HG03045 (cell line): ENCODE measurements around the gene C17orf113.

Experiments used
- ATAC-seq: cut with Tn5 transposase; IDR thresholded peaks from one replicate; pipeline ENCODE4 v1.9.1; 2021; ENCODE audit warnings: mild to moderate bottlenecking, moderate library complexity; ENCODE audit not compliant: unreplicated experiment

Gene C17orf113

DNA sequence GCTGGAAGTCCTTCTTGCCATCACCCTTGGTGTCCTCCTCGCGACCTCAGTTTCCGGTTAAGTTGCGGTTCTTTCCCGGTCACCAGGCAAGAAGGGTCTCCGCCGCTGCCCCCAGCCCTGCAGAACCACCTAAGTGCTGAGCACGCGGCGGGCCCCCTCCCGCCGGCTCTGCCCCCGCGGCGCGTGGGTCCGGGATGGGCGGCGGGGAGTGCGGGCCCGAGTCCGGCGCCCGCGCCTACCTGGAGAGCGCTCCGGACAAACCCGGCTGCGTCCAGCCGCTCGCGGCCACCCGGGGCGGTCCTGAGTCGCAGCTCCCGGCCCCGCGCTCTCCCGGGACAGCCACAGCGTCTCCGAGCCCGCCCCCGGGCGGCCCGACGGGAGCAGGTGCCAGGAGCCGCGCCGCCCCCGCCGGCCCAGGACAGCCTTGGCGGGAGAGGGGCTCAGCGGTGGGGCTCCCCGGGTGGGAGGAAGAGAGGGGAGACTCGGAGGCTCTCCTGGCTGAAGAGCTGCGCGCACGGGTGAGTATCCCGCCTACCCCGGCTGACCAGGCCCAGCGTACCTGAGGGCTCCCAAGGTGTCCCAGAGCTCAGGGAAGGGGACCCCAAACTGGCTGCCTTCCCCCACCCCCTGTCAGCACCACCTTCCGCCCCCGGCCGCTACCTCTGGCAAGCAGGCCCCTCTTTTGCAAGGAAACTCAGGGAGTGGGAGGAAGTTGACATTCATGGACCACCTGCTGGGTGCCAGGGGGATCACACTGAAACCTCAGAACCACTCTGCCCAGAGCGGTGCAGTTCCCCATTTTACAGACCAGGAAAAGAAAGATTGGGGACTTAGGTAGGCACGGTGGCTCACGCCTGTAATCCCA lies 22.2 kb upstream of the C17orf113 start:
- no peak for ATAC-seq

DNA sequence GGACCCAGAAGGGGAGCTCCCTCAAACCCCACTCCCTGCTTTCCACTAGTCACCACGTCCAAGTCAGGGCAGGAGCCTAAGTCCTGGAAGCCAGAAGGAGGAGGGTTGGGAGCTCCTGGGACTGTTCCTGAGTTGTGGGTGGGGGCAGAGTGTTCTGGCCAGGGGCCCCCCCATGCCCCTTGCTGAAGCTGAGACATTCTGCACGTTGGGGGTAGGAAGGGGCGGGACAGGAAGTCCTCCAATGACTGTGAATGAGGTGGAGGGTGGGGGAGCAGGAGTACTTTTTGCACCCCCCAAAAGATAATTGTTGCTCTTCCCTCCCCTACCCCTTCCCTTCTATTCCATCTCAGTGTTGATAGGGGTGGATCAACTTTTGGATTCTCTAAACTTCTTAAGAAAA lies 21.4 kb upstream of the C17orf113 start:
- no peak for ATAC-seq

DNA sequence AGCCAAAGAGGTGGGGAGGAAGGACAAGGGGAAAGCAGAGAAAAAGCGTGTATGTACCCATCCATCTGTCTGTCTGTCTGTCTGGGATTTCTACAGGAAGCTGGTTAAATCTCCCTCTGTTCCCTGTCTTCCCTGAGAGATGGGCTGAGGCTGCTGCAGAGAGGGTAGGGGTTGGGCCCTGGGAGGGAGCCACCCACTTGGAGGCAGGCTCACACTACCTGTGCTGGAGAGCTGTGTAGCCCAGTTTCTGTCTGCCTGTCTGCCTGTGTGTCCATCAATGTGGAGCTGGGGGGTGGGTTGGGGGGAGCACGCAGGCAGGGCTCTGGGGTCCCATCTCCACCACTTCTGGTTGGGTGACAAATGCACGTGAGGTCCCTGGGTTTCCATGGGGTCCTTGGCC lies 18.6 kb upstream of the C17orf113 start:
- ATAC-seq: no peak

DNA sequence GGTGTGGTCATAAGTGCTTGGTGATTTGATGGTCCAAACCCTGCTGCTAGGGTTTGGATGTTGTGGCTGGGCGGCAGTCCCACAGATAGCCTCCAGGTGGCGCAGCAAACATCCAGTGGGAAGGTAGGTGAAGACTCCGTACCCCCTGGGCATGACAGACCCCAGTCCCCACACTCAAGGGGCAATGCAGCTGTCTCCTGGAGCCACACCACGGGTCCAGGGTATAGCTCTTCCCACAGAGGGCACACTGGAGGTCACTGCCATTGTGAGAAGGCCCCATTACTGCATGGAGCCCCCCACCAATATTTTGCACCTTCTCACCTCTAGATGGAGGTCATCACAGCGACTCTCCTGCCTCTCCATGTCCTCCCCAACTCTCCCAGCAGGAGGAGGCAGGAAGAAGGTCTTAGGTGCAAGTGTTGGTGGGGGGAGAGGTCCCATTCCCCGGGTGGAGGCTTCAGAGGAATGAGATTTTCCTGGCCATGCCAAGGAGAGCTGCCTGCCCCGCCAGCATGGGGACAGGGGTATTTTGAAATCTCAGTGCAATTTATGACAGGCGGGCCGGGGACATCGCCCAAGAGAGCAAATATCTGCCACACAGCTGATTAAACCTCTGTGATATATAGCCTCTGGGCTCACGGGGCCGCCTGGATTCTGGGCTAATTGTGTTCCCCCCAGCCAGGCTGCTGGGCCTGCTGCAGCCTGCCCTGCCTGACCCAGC lies 17.1 kb upstream of the C17orf113 start:
- ATAC-seq: no peak

DNA sequence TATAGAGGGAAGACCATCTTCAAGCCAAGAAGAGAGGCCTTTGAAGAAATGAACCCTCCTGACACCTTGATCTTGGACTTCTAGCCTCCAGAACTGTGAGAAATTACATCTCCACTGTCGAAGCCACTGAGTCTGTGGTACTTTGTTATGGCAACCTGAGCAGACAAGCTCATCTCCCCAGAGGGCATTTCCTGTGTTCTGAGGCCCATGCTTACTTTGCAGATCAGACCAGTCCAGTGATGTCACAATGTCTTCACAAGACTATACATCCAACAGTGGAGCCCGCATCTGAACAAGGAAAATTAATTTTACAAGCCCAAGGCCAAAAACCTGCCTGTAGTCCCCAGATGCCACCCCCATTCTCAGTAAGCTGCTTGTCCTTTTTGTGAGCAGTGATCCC lies 14.8 kb upstream of the C17orf113 start:
- no peak for ATAC-seq

DNA sequence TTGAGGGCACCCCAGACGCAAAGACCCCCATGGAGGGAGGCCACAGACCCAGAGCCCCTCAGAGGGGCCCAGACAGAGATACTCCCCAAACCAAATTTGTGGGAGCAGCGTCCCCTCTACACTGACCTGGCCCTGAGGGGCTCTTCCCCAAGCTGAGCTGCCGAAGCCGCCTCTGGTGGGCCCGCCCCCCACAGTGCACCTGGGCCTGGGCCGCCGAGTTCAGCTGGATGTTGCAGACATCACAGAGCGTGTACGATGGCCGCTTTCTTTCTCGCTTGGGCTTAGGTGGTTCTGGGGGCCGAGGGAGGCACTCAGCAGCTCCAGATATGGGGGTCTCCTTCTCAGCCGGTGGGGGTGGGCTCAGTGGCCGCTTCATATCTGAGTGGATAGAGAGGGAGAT lies 12.3 kb upstream of the C17orf113 start:
- ATAC-seq: no peak

DNA sequence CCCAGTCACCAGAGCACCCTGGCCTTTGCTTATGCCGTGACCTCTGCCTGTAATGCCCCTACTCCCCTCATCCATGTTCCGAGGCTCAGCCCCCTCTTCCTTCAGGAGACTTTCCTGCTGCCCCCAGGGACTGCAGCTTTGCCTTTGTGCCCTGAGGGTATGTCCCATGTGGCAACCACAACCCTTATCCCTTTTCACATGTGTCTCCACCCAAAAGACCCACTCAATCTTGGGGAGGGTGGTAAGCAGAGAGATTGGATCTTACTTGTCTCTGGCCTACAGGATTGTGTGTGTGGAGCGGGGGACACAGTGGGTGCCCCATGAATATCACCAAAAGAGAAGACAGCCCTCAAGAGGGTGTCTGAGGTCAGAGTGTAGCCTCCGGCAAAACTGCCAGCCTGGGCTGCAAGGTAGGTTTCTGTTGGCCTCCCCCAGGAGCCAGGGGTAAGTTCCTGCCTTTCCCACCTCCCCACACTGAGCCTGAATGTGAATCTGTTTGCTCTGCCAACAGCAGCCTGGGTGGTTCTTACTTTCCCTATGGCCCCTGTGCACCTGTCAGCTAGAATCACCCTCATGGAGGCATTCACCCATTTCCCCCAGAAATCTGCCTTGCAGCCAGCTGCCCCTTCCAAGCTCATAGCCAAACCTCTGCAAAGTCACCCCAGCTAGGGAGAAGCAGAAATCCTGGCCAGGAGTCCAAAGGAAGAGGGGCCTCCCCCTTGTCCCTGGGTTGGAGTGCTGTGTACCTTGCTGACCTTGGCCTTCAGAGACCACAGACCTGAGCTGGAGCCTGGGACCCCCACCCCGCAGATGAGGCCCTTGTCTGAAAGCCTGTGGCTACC lies 11.5 kb upstream of the C17orf113 start:
- no peak for ATAC-seq

DNA sequence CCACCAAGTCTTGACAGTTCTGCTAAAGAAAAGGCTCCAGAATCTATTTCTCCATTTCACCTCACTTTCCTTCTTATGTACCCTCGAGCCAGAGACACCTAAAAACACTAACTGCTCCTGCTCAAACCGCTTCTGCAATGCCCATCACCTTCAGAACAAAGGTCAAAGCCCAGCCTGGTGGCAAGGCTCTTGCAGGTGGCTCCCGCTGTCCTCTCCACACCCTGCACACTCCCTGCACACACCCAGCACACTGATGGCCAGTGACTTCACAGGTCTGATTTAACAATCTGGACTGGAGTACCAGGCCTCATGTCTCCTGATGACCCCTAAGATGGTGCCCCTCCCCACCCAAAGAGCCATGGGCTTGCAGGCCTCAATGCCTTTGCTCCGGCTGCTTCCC lies 9.8 kb upstream of the C17orf113 start:
- ATAC-seq: no peak

DNA sequence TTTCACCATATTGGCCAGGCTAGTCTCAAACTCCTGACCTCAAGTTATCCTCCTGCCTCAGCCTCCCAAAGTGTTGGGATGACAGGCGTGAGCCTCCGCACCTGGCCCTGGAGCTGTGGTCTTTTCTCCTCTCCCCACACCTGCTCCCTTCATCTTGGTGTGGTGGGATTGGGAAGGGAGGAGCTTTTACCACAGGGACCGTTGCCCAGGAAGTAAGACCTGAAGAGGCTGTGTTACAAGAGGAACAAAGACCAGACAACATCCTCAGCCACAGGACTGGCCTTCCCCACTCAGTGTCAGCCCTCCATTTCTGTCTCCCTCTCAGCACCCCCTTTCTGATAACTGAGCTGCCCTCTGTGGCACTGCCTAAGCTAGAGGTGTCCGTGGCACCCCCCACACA lies 9.4 kb upstream of the C17orf113 start:
- ATAC-seq: no peak

DNA sequence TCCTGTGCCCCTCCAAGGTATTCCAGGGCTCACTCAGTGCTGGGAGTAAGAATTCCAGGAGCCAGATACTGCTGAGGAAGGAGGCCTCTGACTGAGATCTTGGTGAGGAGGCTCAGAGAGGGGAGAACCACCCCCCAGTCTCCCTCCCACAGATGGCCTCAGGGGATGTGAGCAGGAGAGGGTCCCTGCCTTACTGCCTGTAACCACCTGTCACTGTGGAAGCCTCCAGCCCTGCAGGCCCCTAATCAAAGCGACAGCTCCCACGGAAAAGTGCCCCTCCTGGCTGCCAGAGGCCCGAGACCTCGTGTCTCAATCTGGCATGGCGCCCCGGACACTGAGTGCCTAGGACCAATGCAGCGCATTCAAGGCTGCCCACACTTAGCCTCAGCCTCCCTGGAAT lies 7.7 kb upstream of the C17orf113 start:
- no peak for ATAC-seq

DNA sequence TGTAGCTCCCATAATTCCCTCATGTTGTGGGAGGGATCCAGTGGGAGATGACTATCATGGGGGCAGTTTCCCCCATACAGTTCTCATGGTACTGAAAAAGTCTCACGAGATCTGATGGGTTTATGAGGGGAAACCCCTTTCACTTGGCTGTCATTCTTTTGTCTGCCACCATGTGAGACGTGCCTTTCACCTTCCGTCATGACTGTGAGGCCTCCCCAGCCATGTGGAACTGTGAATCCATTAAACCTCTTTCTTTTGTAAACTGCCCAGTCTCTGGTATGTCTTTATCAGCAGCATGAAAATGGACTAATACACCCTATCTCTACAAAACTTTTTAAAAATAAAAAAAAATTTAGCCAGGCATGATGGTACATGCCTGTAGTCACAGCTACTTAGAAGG lies 6.2 kb upstream of the C17orf113 start:
- no peak for ATAC-seq

DNA sequence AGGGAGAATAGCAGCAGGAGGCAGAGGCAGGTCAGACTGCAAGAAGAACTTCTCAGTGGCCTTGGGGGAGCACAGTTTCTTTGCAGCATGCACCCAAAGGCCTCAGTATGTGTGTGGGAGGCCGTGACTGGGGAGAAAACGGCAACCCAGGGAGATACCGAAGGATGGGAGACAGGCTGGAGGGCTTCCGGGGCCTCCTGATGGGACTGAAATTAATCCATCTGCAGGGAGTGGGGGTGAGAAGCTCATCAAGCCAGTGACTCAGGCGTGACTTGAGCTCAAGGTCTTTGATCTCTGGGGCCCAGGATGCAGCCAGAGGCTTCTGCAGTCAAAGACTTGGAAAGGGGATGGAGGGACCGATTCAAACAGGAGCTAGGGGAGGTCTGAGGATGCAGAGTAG lies 5.1 kb upstream of the C17orf113 start:
- ATAC-seq: no peak

DNA sequence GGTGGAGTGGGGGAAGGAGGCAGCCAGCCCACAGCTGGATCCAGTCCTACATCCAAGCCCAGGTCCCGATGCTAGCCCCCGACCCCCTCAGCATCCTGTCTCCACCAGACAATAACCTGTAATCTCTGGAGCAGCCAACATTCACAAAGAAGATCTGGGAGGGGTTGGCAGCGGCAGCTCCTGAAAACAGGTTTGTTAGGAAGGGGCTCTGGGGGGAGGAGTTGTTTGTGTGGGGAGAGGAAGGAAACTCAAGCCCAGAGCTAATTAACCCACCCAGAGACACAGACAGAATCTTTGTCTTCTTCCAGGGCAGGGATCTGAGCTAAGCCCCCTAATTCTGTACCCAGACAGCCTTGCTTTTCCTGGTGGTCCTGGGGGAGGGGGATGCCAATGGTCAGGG lies 4.6 kb upstream of the C17orf113 start:
- ATAC-seq: no peak

DNA sequence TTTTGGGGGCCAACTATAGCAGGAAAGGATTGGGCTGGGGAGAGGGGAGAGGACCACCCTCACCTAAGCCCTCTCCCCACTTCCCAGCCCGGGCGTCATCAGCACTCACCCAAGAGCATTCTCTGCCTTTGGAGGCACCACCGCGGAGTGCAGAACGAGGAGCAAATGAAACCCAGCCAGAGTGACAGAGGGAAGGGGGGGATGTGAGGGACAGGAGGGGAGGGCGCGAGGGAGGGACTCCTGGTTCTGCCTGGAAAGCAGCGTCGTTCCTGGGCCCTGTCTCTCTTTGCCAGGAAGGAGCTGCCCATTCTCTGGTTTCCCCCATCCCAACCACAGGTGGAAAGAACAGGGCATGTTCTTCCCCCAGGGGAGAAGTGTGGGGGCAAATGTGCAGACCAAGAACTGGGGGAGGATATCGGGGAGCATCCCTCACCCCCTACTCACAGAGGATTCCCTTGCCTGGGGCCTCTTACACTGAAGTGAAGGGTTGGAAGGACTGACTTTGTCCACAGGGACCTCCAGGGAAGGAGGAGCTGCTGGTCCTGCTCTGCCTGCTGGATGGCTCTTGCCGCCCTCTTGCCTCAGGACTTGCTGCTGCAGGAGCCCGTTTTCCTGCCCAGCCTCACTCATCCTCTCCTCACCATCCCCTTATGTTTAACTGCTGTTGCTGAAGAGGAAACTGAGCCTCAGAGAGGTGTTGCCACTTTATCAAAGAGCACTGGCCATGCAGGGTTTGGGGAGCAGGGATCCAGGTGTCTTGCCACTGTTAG lies 3.5 kb upstream of the C17orf113 start:
- no peak for ATAC-seq

DNA sequence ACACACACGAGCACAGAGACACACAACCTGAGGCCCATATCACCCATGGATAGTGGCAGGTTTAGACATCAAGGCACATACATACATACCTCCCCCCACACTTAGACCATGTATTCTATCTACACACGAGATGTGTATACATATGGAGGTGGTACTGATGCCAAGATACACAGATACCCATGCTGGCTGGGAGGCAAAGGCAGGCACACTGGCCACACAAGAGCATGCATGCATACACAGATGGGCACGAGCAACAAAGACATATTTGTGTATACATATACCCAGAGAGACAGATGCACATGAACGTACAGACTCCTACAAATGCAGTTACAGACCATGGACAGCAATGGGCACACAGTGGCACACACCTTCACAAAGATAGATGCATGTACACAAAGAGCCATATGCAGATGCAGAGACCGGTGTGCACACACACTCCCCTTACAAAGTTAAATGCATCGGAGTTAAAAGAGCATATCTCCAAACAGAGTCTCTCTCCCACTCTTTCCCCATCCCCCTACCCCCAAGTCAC lies 2.0 kb upstream of the C17orf113 start:
- no peak for ATAC-seq

DNA sequence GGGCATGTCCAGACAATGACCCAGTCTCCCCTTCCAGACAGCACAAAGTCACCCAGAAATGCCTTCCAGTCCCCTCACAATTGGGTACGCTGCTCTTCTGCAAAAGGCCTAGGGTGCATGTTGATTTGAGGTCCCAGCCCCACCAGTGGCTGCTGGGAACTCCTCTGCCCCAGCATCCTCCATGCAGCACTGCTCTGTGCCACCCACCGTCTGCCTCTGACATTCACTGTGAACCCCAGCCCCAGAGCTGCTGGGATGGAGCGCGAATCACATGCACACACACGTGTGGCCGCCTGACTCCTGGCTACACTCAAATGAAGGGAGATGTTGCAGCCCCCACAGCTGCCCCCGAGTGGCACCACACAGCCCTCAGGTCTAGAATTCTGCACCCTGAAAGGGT lies 1.2 kb upstream of the C17orf113 start:
- ATAC-seq: no peak

DNA sequence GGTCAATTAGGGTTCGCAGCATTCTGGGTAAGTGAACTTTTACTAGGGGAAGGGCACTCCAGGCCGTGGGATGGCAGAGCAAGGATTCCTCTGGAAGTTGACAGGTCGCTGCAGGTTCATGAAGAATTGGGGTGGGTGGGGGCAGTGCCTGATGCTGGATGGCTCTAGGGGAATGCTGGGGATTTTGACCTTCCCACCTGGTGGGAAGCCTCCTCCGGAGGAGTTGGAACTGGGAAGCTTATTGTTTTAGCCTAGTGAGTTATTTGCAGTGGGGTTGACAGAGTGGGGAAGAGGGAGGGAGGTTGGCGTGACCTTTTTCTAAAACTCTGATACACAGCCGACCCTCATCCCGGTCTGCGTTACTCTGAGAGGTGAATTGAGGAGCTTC lies 606 bp upstream of the C17orf113 start:
- no peak for ATAC-seq

DNA sequence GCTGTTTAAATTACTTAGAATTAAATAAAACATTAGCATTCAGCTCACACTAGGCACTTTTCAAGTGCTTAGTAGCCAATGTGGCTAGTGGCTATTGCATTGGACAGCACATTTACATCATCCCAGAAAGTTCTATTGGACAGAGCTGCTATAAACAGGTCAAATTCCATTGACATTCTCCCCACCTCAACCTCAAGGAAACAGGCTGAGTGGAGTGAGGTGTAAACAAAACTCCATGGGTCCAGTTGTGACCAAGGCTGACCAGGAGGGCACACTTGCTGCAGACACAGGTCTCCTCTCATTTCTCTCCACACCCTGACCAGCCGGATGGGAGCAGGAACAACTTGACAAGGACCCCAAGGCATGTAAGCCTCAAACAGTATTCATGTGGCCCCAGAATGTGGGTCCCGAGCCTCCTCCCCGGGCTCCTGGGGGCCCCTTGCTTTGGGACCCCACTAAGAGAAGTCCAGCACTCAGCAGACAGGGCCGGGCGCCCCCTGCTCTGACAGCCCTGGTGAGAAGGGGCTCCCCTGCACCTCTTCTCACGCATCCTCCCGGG lies 488 bp downstream of the C17orf113 start:
- no peak for ATAC-seq

DNA sequence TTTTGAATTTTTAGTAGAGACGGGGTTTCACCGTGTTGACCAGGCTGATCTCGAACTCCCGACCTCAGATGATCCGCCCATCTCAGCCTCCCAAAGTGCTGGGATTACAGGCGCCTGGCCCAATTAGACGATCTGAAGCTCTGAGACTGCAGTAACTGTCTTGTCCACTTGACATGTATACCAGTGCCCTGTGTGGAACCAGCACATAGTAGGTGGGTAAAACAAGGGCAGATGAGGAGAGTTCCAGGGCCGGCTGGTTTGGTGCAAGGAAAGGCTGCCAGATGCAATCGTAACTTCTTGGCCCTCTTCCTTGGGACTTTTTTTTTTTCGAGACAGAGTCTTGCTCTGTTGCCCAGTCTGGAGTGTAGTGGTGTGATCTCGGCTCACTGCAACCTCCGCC lies 3.1 kb downstream of the C17orf113 start:
- no peak for ATAC-seq

DNA sequence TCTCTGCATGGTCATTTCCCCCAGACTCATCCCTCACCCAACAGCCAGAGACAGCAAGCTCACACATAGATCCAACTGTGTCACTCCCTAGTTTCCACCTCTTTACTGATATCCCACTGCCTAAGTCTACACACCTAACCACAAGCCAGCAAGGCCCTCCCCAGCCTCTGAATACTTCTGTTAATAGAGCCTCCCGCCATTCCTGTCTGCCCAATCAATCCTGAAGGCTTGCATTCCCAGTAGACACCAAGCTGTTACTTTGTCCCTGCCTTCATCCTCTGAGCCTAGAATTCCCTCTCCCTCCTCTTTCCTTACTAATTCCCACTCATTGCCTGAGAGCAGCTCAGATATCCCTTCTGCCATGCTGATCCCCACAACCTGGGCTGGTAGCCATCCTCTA lies 4.7 kb downstream of the C17orf113 start:
- ATAC-seq: no peak
